ENCODE data around the gene KIR2DL4.
"Not testable (repeated sequence)": the region's sequence is repeated elsewhere in the genome, so short reads cannot be mapped to it uniquely, and the experiment has no call there.

Gene KIR2DL4

GRCh38 chr19:54805665-54806515 is 2.5 kb downstream of the KIR2DL4 start:
- DNase-seq, result no peak

GRCh38 chr19:54806516-54806838 is 3.1 kb downstream of the KIR2DL4 start:
- DNase-seq, result no peak

GRCh38 chr19:54814571-54814970 is 11.2 kb downstream of the KIR2DL4 start:
- not testable (repeated sequence) for DNase-seq

- not testable (repeated sequence) for DNase-seq
Measured at GRCh38 chr19:54816251-54816650, 12.8 kb downstream of the KIR2DL4 start, which contains the start of gene KIR3DL1. KIR3DL1 (plus strand) TSS chr19:54816468.

- DNase-seq, result no peak
Measured at GRCh38 chr19:54817670-54818536, 14.5 kb downstream of the KIR2DL4 start.

GRCh38 chr19:54824416-54824815 is 21.0 kb downstream of the KIR2DL4 start:
- not testable (repeated sequence) for DNase-seq

GRCh38 chr19:54825326-54825725 is 21.9 kb downstream of the KIR2DL4 start:
- DNase-seq, result not testable (repeated sequence)

- DNase-seq, result not testable (repeated sequence)
Measured at GRCh38 chr19:54828064-54828463, 24.7 kb downstream of the KIR2DL4 start.

GRCh38 chr19:54832496-54832895 is 29.1 kb downstream of the KIR2DL4 start, which contains the start of gene KIR2DS4:
KIR2DS4 (plus strand) TSS chr19:54832676.
- not testable (repeated sequence) for DNase-seq

GRCh38 chr19:54835126-54835525 is 31.7 kb downstream of the KIR2DL4 start:
- DNase-seq, result not testable (repeated sequence)

- not testable (repeated sequence) for DNase-seq
Measured at GRCh38 chr19:54837522-54837921, 34.1 kb downstream of the KIR2DL4 start.

- not testable (repeated sequence) for DNase-seq
Measured at GRCh38 chr19:54843171-54843570, 39.8 kb downstream of the KIR2DL4 start.

- not testable (repeated sequence) for DNase-seq
Measured at GRCh38 chr19:54850061-54850640, 46.7 kb downstream of the KIR2DL4 start, which contains the start of gene KIR3DL2. KIR3DL2 (plus strand) TSS chr19:54850443; CDS start chr19:54850476, 33 bp downstream.

- no peak for DNase-seq
Measured at GRCh38 chr19:54850930-54851329, 47.5 kb downstream of the KIR2DL4 start.

- DNase-seq, result no peak
Measured at GRCh38 chr19:54851353-54851752, 47.9 kb downstream of the KIR2DL4 start.

GRCh38 chr19:54855241-54855640 is 51.8 kb downstream of the KIR2DL4 start:
- DNase-seq, result not testable (repeated sequence)

GRCh38 chr19:54858476-54858875 is 55.1 kb downstream of the KIR2DL4 start:
- not testable (repeated sequence) for DNase-seq

- DNase-seq, result not testable (repeated sequence)
Measured at GRCh38 chr19:54859421-54859820, 56.0 kb downstream of the KIR2DL4 start.

- DNase-seq, result not testable (repeated sequence)
Measured at GRCh38 chr19:54863459-54863858, 60.0 kb downstream of the KIR2DL4 start.
